WTC11 (cell line): ENCODE results near the gene TBX4. TPM values are rescaled to one million over a fixed set of nuclear protein-coding genes. Genes with fewer than 3 reads are reported as not detected.

ENCODE experiments used
- ATAC-seq: fragments of 200-7000 bp; cut with Tn5 transposase; 2 replicates; pipeline ENCODE4 v1.10.0; 2021; ENCODE audit warnings: mild to moderate bottlenecking, moderate library complexity
- CTCF ChIA-PET: fragments of 300-600 bp; sonication (Branson Sonifier 250); formaldehyde crosslinking; loops from one replicate; lab custom pipeline; 2021; ENCODE audit warnings: antibody characterized with exemption; lab: Charles Lee
- POLR2A ChIA-PET: fragments of 350-600 bp; sonication (Branson Sonifier 250); formaldehyde crosslinking; loops from one replicate; lab custom pipeline; 2021; ENCODE audit warnings: antibody characterized with exemption; lab: Charles Lee
- DNase-seq: peaks from one replicate; pipeline ENCODE4 v3.0.0; 2021; ENCODE audit warnings: low spot score
- H3K27ac Mint-ChIP-seq: 2 replicates; pipeline ENCODE4 v1.8.0; 2021; ENCODE audit warnings: mixed read lengths
- H3K27me3 Mint-ChIP-seq: 2 replicates; pipeline ENCODE4 v1.8.0; 2021; ENCODE audit warnings: low read depth, mild to moderate bottlenecking, moderate library complexity, mixed read lengths
- H3K36me3 Mint-ChIP-seq: 2 replicates; pipeline ENCODE4 v1.8.0; 2021; ENCODE audit warnings: mixed read lengths
- H3K4me1 Mint-ChIP-seq: 2 replicates; pipeline ENCODE4 v1.8.0; 2022; ENCODE audit warnings: mixed read lengths
- H3K4me3 Mint-ChIP-seq: 2 replicates; pipeline ENCODE4 v1.8.0; 2021; ENCODE audit warnings: mild to moderate bottlenecking, moderate library complexity, mixed read lengths
- H3K9me3 Mint-ChIP-seq: 2 replicates; pipeline ENCODE4 v1.8.0; 2021; ENCODE audit warnings: mixed read lengths
- CREM ChIP-seq: sonication (generic); formaldehyde crosslinking; IDR thresholded peaks from 2 replicates; pipeline ENCODE4 v1.8.1; 2022; ENCODE audit warnings: mild to moderate bottlenecking, missing genetic modification reagents, moderate library complexity
- ELF4 ChIP-seq: sonication (generic); formaldehyde crosslinking; IDR thresholded peaks from 2 replicates; pipeline ENCODE4 v1.8.1; 2022; ENCODE audit warnings: low read depth, mild to moderate bottlenecking, moderate library complexity, missing genetic modification reagents
- EMX1 ChIP-seq: fragments of 250-450 bp; sonication (Bioruptor Pico); IDR thresholded peaks from 2 replicates; pipeline ENCODE4 v1.8.0; 2021; ENCODE audit warnings: mild to moderate bottlenecking
- FOXJ3 ChIP-seq: sonication (generic); formaldehyde crosslinking; IDR thresholded peaks from 2 replicates; pipeline ENCODE4 v1.9.0; 2021; ENCODE audit warnings: missing genetic modification reagents, mild to moderate bottlenecking, borderline replicate concordance
- FOXK1 ChIP-seq: sonication (generic); formaldehyde crosslinking; IDR thresholded peaks from 2 replicates; pipeline ENCODE4 v1.8.0; 2022; ENCODE audit warnings: mild to moderate bottlenecking, moderate library complexity, missing genetic modification reagents
- FOXP1 ChIP-seq: sonication (generic); formaldehyde crosslinking; IDR thresholded peaks from 2 replicates; pipeline ENCODE4 v1.8.0; 2022; ENCODE audit warnings: missing genetic modification reagents, mild to moderate bottlenecking, moderate library complexity, borderline replicate concordance
- GTF2I ChIP-seq: fragments of 250-450 bp; sonication (Bioruptor Pico); conservative IDR thresholded peaks from 2 replicates; pipeline ENCODE4 v1.4.0; 2021; ENCODE audit warnings: mild to moderate bottlenecking
- KAT7 ChIP-seq: sonication (generic); formaldehyde crosslinking; IDR thresholded peaks from 2 replicates; pipeline ENCODE4 v1.8.1; 2023; ENCODE audit warnings: missing genetic modification reagents, mild to moderate bottlenecking, borderline replicate concordance
- MXD4 ChIP-seq: fragments of 250-450 bp; sonication (Bioruptor Pico); IDR thresholded peaks from 2 replicates; pipeline ENCODE4 v1.8.0; 2021; ENCODE audit warnings: mild to moderate bottlenecking, moderate library complexity, borderline replicate concordance
- NFE2L1 ChIP-seq: sonication (generic); formaldehyde crosslinking; IDR thresholded peaks from 2 replicates; pipeline ENCODE4 v1.8.1; 2023; ENCODE audit warnings: missing genetic modification reagents
- RELA ChIP-seq: sonication (generic); formaldehyde crosslinking; IDR thresholded peaks from 2 replicates; pipeline ENCODE4 v1.8.1; 2022; ENCODE audit warnings: missing genetic modification reagents, mild to moderate bottlenecking, borderline replicate concordance
- SMAD4 ChIP-seq: sonication (generic); formaldehyde crosslinking; IDR thresholded peaks from 2 replicates; pipeline ENCODE4 v1.8.0; 2022; ENCODE audit warnings: mild to moderate bottlenecking, missing genetic modification reagents
- TEAD1 ChIP-seq: sonication (generic); formaldehyde crosslinking; IDR thresholded peaks from 2 replicates; pipeline ENCODE4 v1.8.0; 2022; ENCODE audit warnings: mild to moderate bottlenecking, missing genetic modification reagents
- ZNF317 ChIP-seq: sonication (generic); formaldehyde crosslinking; IDR thresholded peaks from 2 replicates; pipeline ENCODE4 v1.8.1; 2023; ENCODE audit warnings: low read depth, mild to moderate bottlenecking, moderate library complexity, missing genetic modification reagents, borderline replicate concordance
- ZNF396 ChIP-seq: fragments of 250-450 bp; sonication (Bioruptor Pico); IDR thresholded peaks from 2 replicates; pipeline ENCODE4 v1.8.0; 2021; ENCODE audit warnings: mild to moderate bottlenecking, moderate library complexity, borderline replicate concordance
- ZNF416 ChIP-seq: fragments of 250-450 bp; sonication (Bioruptor Pico); IDR thresholded peaks from 2 replicates; pipeline ENCODE4 v1.9.0; 2021; ENCODE audit warnings: mild to moderate bottlenecking, inconsistent platforms
- ZNF423 ChIP-seq: fragments of 250-450 bp; sonication (Bioruptor Pico); IDR thresholded peaks from 2 replicates; pipeline ENCODE4 v2.1.2; 2022; ENCODE audit warnings: mild to moderate bottlenecking, moderate library complexity
- ZNF671 ChIP-seq: fragments of 250-450 bp; sonication (Bioruptor Pico); IDR thresholded peaks from 2 replicates; pipeline ENCODE4 v1.8.0; 2021; ENCODE audit warnings: mild to moderate bottlenecking
- total RNA-seq: library from RNA; stranded (reverse); gene quantifications from 3 replicates; pipeline ENCODE4 v1.2.3, GENCODE V29; 2021
- TF ChIP-seq, protein P1 (sequence below): sonication (generic); formaldehyde crosslinking; conservative IDR thresholded peaks from 2 replicates; pipeline ENCODE4 v1.8.1; 2022; ENCODE audit warnings: mild to moderate bottlenecking, missing genetic modification reagents
- TF ChIP-seq, protein P2 (sequence below): sonication (generic); formaldehyde crosslinking; IDR thresholded peaks from 2 replicates; pipeline ENCODE4 v1.8.1; 2022; ENCODE audit warnings: mild to moderate bottlenecking, missing genetic modification reagents, moderate library complexity, borderline replicate concordance
- TF ChIP-seq, protein P3 (sequence below): fragments of 200-600 bp; IDR thresholded peaks from 2 replicates; pipeline ENCODE4 v1.8.0; 2022; ENCODE audit warnings: antibody characterized with exemption
- TF ChIP-seq, protein P4 (sequence below): sonication (generic); formaldehyde crosslinking; IDR thresholded peaks from 2 replicates; pipeline ENCODE4 v1.8.0; 2023; ENCODE audit warnings: missing genetic modification reagents
- TF ChIP-seq, protein P5 (sequence below): sonication (generic); formaldehyde crosslinking; IDR thresholded peaks from 2 replicates; pipeline ENCODE4 v1.8.0; 2022; ENCODE audit warnings: mild to moderate bottlenecking, missing genetic modification reagents
- TF ChIP-seq, protein P6 (sequence below): sonication (generic); formaldehyde crosslinking; IDR thresholded peaks from 2 replicates; pipeline ENCODE4 v1.8.1; 2023; ENCODE audit warnings: mild to moderate bottlenecking, moderate library complexity, missing genetic modification reagents
- TF ChIP-seq, protein P7 (sequence below): sonication (generic); formaldehyde crosslinking; IDR thresholded peaks from 2 replicates; pipeline ENCODE4 v1.8.0; 2022; ENCODE audit warnings: mild to moderate bottlenecking, missing genetic modification reagents

Gene TBX4
- total RNA-seq, 1 experiment from 2014 or later: not detected

DNA sequence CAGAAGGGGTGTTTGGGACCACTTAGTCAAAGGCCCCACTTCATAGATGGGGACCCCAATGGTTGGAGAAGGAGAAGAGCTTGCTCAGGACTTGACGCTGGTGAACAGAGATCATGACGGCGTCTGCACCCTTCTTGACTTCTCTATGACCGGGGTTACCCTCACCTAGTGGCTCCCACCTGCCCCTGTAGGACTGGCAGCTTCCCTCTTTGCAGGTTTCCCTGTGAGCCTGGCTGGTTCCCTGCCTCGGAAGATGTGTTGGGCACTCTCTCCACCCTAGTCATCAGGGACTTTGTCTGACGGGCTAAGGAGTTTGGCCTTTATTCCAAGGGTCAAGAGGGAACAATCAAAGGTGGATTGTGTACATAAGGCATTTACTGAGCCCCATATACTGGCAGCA lies 22.7 kb downstream of the TBX4 start:
- ATAC-seq: no peak
- H3K27me3 Mint-ChIP-seq: peaks cover 14% of the 10 kb centered on the region
- H3K4me3 Mint-ChIP-seq: no peak overlapping the region
- H3K4me1 Mint-ChIP-seq: no peaks in the 10 kb centered on the region
- no peak overlapping the region for H3K27ac Mint-ChIP-seq
- DNase-seq: no peak
- CTCF ChIA-PET: no interaction called here
- no peaks in the 10 kb centered on the region for H3K9me3 Mint-ChIP-seq
- TF ChIP-seq, protein P1, sequence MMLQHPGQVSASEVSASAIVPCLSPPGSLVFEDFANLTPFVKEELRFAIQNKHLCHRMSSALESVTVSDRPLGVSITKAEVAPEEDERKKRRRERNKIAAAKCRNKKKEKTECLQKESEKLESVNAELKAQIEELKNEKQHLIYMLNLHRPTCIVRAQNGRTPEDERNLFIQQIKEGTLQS: no peak
- TF ChIP-seq EMX1: no peak
- POLR2A ChIA-PET: no interaction called here
- H3K36me3 Mint-ChIP-seq: no peaks in the 10 kb centered on the region

DNA sequence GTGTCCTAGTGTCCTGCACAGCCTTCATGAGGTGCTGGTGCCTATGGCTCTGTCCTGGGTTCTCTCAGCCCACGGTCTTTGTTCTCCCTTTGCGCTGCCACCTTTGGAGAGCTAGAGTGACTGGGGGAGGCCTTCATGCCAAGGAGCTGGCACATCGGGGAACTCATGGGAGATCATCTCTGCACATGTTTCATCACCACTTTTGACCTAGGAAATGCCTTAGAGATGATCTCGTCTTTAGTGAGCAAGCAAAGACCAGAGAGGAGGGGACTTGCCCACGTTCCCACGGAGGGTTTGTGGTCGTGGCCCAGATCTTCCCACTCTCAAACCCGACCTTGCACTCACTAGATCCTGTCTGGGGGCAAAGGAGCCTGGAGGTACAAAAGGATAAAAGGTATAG lies 23.5 kb downstream of the TBX4 start:
- H3K9me3 Mint-ChIP-seq: no peaks in the 10 kb centered on the region
- H3K27me3 Mint-ChIP-seq: peaks cover 6% of the 10 kb centered on the region; the same call in 1 of the 2 replicates
- DNase-seq (no peak), ATAC-seq (no peak)
- TF ChIP-seq ZNF396: no peak
- no peak for TF ChIP-seq ZNF423 (CRISPR knock-in tag)
- no peak for TF ChIP-seq ELF4
- TF ChIP-seq ZNF317 (CRISPR knock-in tag): no peak
- TF ChIP-seq SMAD4 (CRISPR knock-in tag): no peak
- TF ChIP-seq, protein P2, sequence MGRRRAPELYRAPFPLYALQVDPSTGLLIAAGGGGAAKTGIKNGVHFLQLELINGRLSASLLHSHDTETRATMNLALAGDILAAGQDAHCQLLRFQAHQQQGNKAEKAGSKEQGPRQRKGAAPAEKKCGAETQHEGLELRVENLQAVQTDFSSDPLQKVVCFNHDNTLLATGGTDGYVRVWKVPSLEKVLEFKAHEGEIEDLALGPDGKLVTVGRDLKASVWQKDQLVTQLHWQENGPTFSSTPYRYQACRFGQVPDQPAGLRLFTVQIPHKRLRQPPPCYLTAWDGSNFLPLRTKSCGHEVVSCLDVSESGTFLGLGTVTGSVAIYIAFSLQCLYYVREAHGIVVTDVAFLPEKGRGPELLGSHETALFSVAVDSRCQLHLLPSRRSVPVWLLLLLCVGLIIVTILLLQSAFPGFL (CRISPR knock-in tag): no peak
- no peak for TF ChIP-seq FOXJ3 (CRISPR knock-in tag)
- TF ChIP-seq ZNF671 (CRISPR knock-in tag): no peak
- TF ChIP-seq RELA: no peak
- TF ChIP-seq, protein P3, sequence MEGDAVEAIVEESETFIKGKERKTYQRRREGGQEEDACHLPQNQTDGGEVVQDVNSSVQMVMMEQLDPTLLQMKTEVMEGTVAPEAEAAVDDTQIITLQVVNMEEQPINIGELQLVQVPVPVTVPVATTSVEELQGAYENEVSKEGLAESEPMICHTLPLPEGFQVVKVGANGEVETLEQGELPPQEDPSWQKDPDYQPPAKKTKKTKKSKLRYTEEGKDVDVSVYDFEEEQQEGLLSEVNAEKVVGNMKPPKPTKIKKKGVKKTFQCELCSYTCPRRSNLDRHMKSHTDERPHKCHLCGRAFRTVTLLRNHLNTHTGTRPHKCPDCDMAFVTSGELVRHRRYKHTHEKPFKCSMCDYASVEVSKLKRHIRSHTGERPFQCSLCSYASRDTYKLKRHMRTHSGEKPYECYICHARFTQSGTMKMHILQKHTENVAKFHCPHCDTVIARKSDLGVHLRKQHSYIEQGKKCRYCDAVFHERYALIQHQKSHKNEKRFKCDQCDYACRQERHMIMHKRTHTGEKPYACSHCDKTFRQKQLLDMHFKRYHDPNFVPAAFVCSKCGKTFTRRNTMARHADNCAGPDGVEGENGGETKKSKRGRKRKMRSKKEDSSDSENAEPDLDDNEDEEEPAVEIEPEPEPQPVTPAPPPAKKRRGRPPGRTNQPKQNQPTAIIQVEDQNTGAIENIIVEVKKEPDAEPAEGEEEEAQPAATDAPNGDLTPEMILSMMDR: no peak
- TF ChIP-seq, protein P4, sequence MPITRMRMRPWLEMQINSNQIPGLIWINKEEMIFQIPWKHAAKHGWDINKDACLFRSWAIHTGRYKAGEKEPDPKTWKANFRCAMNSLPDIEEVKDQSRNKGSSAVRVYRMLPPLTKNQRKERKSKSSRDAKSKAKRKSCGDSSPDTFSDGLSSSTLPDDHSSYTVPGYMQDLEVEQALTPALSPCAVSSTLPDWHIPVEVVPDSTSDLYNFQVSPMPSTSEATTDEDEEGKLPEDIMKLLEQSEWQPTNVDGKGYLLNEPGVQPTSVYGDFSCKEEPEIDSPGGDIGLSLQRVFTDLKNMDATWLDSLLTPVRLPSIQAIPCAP: no peak
- TF ChIP-seq NFE2L1 (CRISPR knock-in tag): no peak
- TF ChIP-seq, protein P5, sequence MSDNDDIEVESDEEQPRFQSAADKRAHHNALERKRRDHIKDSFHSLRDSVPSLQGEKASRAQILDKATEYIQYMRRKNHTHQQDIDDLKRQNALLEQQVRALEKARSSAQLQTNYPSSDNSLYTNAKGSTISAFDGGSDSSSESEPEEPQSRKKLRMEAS (CRISPR knock-in tag): no peak
- TF ChIP-seq KAT7 (CRISPR knock-in tag): no peak
- no peak for TF ChIP-seq CREM
- no peak for TF ChIP-seq MXD4 (CRISPR knock-in tag)
- no peak for TF ChIP-seq ZNF416 (CRISPR knock-in tag)
- no peak for TF ChIP-seq FOXK1 (CRISPR knock-in tag)
- no peak overlapping the region for H3K4me3 Mint-ChIP-seq
- CTCF ChIA-PET: interaction anchor here (1.8 kb wide), 1 partner anchor 99 kb away, joined by 6 read pairs; no protein-coding TSS in a partner anchor
- H3K36me3 Mint-ChIP-seq: no peaks in the 10 kb centered on the region
- no peak overlapping the region for H3K27ac Mint-ChIP-seq
- POLR2A ChIA-PET: no interaction called here
- H3K4me1 Mint-ChIP-seq: no peaks in the 10 kb centered on the region

DNA sequence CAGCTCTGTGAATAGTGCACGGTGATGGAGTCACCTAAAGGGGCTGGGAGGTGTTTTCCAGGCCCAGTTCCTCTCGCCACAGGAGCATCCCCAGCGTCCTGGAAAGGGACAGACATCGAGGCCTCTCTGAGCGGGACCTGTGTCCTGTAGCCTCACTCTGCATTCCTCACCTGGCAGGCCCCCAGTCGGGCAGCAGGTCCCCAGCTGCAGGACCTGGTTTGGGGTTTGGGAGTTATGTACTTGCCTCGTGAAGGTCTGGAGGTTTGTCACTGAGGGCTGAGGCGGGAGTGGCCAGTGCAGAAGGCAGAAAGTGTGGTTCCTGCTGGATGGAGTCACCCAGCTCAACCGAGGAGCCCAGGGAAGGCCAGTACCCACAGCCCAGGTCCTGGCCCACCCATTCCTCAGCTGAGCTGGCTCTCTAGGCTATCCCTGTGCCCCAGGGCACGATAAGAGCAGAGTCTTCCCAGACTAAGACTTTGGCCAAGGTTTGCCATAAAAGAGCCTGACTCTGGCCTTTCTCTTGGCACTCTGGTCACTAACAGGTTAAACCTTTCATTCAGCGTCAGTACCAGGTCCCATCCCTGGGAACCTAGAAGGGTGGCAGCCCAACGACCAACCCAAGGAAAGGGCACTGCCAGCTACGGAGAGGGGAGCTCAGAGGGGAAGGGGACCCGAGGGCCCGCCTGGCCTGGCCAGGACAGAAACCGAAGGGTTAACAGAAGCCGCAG lies 24.4 kb downstream of the TBX4 start:
- ATAC-seq (no peak), DNase-seq (no peak)
- POLR2A ChIA-PET: no interaction called here
- Mint-ChIP-seq H3K9me3 (no peaks in the 10 kb centered on the region), H3K4me3 (no peak overlapping the region), H3K27ac (no peak overlapping the region), H3K27me3 (0 out of 2 replicates have a peak, but pooled peaks cover 4% of the 10 kb centered on the region), H3K4me1 (no peaks in the 10 kb centered on the region), H3K36me3 (no peaks in the 10 kb centered on the region)
- CTCF ChIA-PET: interaction anchor here (0.5 to 1.8 kb wide), 9 partner anchors 9 to 142 kb away, joined by 3 to 10 read pairs (median 3); no protein-coding TSS in a partner anchor
- TF ChIP-seq FOXP1 (CRISPR knock-in tag): no peak
- TF ChIP-seq ZNF396: no peak
- TF ChIP-seq TEAD1 (CRISPR knock-in tag): no peak
- TF ChIP-seq GTF2I: no peak
- TF ChIP-seq, protein P6, sequence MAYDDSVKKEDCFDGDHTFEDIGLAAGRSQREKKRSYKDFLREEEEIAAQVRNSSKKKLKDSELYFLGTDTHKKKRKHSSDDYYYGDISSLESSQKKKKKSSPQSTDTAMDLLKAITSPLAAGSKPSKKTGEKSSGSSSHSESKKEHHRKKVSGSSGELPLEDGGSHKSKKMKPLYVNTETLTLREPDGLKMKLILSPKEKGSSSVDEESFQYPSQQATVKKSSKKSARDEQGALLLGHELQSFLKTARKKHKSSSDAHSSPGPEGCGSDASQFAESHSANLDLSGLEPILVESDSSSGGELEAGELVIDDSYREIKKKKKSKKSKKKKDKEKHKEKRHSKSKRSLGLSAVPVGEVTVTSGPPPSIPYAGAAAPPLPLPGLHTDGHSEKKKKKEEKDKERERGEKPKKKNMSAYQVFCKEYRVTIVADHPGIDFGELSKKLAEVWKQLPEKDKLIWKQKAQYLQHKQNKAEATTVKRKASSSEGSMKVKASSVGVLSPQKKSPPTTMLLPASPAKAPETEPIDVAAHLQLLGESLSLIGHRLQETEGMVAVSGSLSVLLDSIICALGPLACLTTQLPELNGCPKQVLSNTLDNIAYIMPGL (CRISPR knock-in tag): no peak
- TF ChIP-seq, protein P7, sequence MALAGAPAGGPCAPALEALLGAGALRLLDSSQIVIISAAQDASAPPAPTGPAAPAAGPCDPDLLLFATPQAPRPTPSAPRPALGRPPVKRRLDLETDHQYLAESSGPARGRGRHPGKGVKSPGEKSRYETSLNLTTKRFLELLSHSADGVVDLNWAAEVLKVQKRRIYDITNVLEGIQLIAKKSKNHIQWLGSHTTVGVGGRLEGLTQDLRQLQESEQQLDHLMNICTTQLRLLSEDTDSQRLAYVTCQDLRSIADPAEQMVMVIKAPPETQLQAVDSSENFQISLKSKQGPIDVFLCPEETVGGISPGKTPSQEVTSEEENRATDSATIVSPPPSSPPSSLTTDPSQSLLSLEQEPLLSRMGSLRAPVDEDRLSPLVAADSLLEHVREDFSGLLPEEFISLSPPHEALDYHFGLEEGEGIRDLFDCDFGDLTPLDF (CRISPR knock-in tag): no peak
